HepG2 (cell line): ENCODE data around the gene LBX1. TPM values are rescaled to one million over a fixed set of nuclear protein-coding genes. Genes with fewer than 3 reads are reported as not detected.

Source experiments
- DPF2 ChIP-seq: sonication (generic); formaldehyde crosslinking; IDR thresholded peaks from 2 replicates; pipeline ENCODE4 v1.4.0; 2020; ENCODE audit warnings: mild to moderate bottlenecking, low read depth, missing genetic modification reagents, borderline replicate concordance
- GABPB1 ChIP-seq: IDR thresholded peaks from 2 replicates; pipeline ENCODE4 v1.6.1; 2016; ENCODE audit warnings: mild to moderate bottlenecking, missing genetic modification reagents, moderate library complexity, missing compliant biosample characterization
- KDM2A ChIP-seq: sonication (generic); formaldehyde crosslinking; IDR thresholded peaks from 2 replicates; pipeline ENCODE4 v1.4.0; 2020; ENCODE audit warnings: low read depth, missing genetic modification reagents, borderline replicate concordance
- MAZ ChIP-seq, 2 experiments: sonication (generic) in 1 of 2; formaldehyde crosslinking in 1 of 2; IDR thresholded peaks; 2 replicates each; pipeline versions ENCODE4 v1.5.0 to v1.6.1; 2012 to 2020; ENCODE audit warnings: low read depth in 2 of 2, mild to moderate bottlenecking in 2 of 2, borderline replicate concordance in 1 of 2, improper control_type of control experiment in 1 of 2, low read length in 1 of 2, missing genetic modification reagents in 1 of 2, moderate library complexity in 1 of 2
- STAG1 ChIP-seq: sonication (generic); formaldehyde crosslinking; IDR thresholded peaks from 2 replicates; pipeline ENCODE4 v1.4.0; 2020; ENCODE audit warnings: missing genetic modification reagents
- TCF12 ChIP-seq, 2 experiments: fragments of 450-650 bp in 1 of 2; sonication (generic) in 1 of 2; formaldehyde crosslinking in 1 of 2; IDR thresholded peaks; 2 replicates each; pipeline versions ENCODE4 v1.6.1 to v1.8.0; 2017 to 2022; ENCODE audit warnings: antibody characterized with exemption in 1 of 2, mild to moderate bottlenecking in 1 of 2, missing genetic modification reagents in 1 of 2, moderate library complexity in 1 of 2
- THAP11 ChIP-seq: IDR thresholded peaks from 2 replicates; pipeline ENCODE4 v1.6.1; 2016; ENCODE audit warnings: missing biosample characterization, missing genetic modification reagents
- XRCC5 ChIP-seq: fragments of 200-400 bp; formaldehyde crosslinking; optimal IDR thresholded peaks from 2 replicates; pipeline ENCODE3; 2017; ENCODE audit warnings: mild to moderate bottlenecking, low read length
- ZBTB7A ChIP-seq: sonication (generic); formaldehyde crosslinking; IDR thresholded peaks from 2 replicates; pipeline ENCODE4 v1.8.0; 2022; ENCODE audit warnings: mild to moderate bottlenecking, missing genetic modification reagents
- ZBTB7B ChIP-seq: sonication (generic); formaldehyde crosslinking; IDR thresholded peaks from 2 replicates; pipeline ENCODE4 v1.4.0; 2020; ENCODE audit warnings: missing genetic modification reagents
- ZFP90 ChIP-seq: sonication (generic); formaldehyde crosslinking; IDR thresholded peaks from 2 replicates; pipeline ENCODE4 v1.8.0; 2022; ENCODE audit warnings: missing genetic modification reagents, mild to moderate bottlenecking, inconsistent platforms, borderline replicate concordance
- ZNF772 ChIP-seq: sonication (generic); formaldehyde crosslinking; IDR thresholded peaks from 2 replicates; pipeline ENCODE4 v1.5.0; 2020; ENCODE audit warnings: mild to moderate bottlenecking, missing genetic modification reagents
- ZNF788 ChIP-seq: sonication (generic); formaldehyde crosslinking; IDR thresholded peaks from 2 replicates; pipeline ENCODE4 v1.5.0; 2020; ENCODE audit warnings: mild to moderate bottlenecking, missing genetic modification reagents, borderline replicate concordance
- ZNF891 ChIP-seq: sonication (generic); formaldehyde crosslinking; IDR thresholded peaks from 2 replicates; pipeline ENCODE4 v1.5.0; 2020; ENCODE audit warnings: mild to moderate bottlenecking, missing genetic modification reagents
- polyA plus RNA-seq, 8 experiments: library from polyadenylated mRNA; depleted of rRNA in 3 of 8; stranded (reverse) in 7 of 8; unstranded in 1 of 8; fragments of >200 nt; fragmentation: Illumina TruSeq in 4 of 8; extraction: Trizol in 4 of 8; gene quantifications; 2 replicates each; pipeline versions ENCODE4 v1.2.1 to v1.2.3, GENCODE V29; 2011 to 2016; ENCODE audit warnings: low read depth in 4 of 8, missing spikeins in 1 of 8, mixed read lengths in 1 of 8; ENCODE audit not compliant: insufficient read depth in 1 of 8
- total RNA-seq, 5 experiments: library from RNA; depleted of rRNA; stranded (reverse); fragments of >200 nt; fragmentation: Illumina TruSeq; extraction: Trizol; gene quantifications; 2 replicates each; pipeline ENCODE4 v1.2.3, GENCODE V29; 2016; ENCODE audit warnings: low read depth in 1 of 5
- TF ChIP-seq, protein P1 (sequence below): sonication (generic); formaldehyde crosslinking; IDR thresholded peaks from 2 replicates; pipeline ENCODE4 v1.5.0; 2020; ENCODE audit warnings: mild to moderate bottlenecking, missing genetic modification reagents, moderate library complexity
- TF ChIP-seq, protein P2 (sequence below): sonication (generic); formaldehyde crosslinking; IDR thresholded peaks from 2 replicates; pipeline ENCODE4 v1.4.0; 2020; ENCODE audit warnings: missing genetic modification reagents
- TF ChIP-seq, protein P3 (sequence below): sonication (generic); formaldehyde crosslinking; IDR thresholded peaks from 2 replicates; pipeline ENCODE4 v1.5.1; 2020; ENCODE audit warnings: mild to moderate bottlenecking, missing genetic modification reagents, moderate library complexity
- TF ChIP-seq, protein P4 (sequence below): IDR thresholded peaks from 2 replicates; pipeline ENCODE4 v1.6.1; 2018; ENCODE audit warnings: missing genetic modification reagents, mild to moderate bottlenecking, missing compliant biosample characterization

Gene LBX1
- total and polyA plus RNA-seq, 2 of the 13 experiments (the other 11 are each of a cell fraction or from before 2014, with no cell fraction given), result not detected

DNA sequence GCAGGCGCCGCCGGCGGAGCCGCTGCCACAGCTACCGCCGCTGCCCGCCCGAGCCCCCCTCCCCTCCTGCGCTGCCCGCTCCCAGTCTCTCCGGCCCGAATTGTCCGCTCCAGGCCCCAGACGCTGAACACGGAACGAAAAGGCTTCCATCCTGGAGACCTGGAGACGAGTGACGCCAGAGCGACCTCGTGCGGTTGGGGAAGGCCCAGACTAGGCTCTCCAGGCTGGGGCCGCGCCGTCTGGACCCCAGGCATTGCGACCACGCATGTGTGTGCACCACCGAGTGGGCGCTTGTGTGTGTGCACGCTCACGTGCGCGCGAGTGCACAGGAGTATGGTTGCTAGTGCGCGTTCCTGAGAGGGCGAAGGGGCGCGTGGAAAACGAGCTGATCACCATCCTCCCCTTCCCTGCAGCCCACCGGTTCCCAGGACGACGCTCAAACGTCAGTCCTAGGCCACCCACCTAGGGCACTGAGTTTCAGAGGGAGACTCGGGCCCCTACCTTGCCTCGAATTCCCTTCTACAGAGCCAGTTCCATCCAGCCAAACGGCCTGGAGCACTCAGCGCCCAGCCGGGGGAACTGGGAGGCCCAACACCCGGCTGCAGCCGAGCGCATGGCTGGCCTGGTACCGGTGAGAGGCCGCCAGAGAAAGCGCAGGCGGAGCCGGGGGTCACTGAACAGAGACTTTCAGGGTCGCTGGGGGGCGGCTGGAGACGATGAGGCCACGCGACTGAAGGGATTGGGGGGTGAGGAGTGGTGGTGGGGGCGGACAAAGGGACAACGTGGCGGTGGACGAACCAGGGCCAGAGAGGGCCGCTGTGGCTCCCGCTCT is 11.6 kb downstream of the LBX1 start (continued):
- no peak for TF ChIP-seq TCF12 (IDR thresholded peaks at IDR 0.05)
- no peak for TF ChIP-seq TCF12 (CRISPR knock-in tag; IDR thresholded peaks at IDR 0.05)
- TF ChIP-seq ZFP90, result no peak
- TF ChIP-seq, protein P1, sequence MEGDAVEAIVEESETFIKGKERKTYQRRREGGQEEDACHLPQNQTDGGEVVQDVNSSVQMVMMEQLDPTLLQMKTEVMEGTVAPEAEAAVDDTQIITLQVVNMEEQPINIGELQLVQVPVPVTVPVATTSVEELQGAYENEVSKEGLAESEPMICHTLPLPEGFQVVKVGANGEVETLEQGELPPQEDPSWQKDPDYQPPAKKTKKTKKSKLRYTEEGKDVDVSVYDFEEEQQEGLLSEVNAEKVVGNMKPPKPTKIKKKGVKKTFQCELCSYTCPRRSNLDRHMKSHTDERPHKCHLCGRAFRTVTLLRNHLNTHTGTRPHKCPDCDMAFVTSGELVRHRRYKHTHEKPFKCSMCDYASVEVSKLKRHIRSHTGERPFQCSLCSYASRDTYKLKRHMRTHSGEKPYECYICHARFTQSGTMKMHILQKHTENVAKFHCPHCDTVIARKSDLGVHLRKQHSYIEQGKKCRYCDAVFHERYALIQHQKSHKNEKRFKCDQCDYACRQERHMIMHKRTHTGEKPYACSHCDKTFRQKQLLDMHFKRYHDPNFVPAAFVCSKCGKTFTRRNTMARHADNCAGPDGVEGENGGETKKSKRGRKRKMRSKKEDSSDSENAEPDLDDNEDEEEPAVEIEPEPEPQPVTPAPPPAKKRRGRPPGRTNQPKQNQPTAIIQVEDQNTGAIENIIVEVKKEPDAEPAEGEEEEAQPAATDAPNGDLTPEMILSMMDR (CRISPR knock-in tag), result peak; percentile 83
- TF ChIP-seq ZNF772 (CRISPR knock-in tag), result peak; percentile 34; the same call in 1 of the 2 replicates
- 0 out of 2 replicates have a peak, but pooled peaks have one; percentile 28 for TF ChIP-seq ZBTB7A (CRISPR knock-in tag)
- TF ChIP-seq, protein P2, sequence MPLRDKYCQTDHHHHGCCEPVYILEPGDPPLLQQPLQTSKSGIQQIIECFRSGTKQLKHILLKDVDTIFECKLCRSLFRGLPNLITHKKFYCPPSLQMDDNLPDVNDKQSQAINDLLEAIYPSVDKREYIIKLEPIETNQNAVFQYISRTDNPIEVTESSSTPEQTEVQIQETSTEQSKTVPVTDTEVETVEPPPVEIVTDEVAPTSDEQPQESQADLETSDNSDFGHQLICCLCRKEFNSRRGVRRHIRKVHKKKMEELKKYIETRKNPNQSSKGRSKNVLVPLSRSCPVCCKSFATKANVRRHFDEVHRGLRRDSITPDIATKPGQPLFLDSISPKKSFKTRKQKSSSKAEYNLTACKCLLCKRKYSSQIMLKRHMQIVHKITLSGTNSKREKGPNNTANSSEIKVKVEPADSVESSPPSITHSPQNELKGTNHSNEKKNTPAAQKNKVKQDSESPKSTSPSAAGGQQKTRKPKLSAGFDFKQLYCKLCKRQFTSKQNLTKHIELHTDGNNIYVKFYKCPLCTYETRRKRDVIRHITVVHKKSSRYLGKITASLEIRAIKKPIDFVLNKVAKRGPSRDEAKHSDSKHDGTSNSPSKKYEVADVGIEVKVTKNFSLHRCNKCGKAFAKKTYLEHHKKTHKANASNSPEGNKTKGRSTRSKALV, result peak; percentile 94
- peak; percentile 39; the same call in 1 of the 2 replicates for TF ChIP-seq ZBTB7B (CRISPR knock-in tag)
- TF ChIP-seq, protein P3, sequence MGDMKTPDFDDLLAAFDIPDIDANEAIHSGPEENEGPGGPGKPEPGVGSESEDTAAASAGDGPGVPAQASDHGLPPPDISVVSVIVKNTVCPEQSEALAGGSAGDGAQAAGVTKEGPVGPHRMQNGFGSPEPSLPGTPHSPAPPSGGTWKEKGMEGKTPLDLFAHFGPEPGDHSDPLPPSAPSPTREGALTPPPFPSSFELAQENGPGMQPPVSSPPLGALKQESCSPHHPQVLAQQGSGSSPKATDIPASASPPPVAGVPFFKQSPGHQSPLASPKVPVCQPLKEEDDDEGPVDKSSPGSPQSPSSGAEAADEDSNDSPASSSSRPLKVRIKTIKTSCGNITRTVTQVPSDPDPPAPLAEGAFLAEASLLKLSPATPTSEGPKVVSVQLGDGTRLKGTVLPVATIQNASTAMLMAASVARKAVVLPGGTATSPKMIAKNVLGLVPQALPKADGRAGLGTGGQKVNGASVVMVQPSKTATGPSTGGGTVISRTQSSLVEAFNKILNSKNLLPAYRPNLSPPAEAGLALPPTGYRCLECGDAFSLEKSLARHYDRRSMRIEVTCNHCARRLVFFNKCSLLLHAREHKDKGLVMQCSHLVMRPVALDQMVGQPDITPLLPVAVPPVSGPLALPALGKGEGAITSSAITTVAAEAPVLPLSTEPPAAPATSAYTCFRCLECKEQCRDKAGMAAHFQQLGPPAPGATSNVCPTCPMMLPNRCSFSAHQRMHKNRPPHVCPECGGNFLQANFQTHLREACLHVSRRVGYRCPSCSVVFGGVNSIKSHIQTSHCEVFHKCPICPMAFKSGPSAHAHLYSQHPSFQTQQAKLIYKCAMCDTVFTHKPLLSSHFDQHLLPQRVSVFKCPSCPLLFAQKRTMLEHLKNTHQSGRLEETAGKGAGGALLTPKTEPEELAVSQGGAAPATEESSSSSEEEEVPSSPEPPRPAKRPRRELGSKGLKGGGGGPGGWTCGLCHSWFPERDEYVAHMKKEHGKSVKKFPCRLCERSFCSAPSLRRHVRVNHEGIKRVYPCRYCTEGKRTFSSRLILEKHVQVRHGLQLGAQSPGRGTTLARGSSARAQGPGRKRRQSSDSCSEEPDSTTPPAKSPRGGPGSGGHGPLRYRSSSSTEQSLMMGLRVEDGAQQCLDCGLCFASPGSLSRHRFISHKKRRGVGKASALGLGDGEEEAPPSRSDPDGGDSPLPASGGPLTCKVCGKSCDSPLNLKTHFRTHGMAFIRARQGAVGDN, result peak; percentile 63
- TF ChIP-seq, protein P4, sequence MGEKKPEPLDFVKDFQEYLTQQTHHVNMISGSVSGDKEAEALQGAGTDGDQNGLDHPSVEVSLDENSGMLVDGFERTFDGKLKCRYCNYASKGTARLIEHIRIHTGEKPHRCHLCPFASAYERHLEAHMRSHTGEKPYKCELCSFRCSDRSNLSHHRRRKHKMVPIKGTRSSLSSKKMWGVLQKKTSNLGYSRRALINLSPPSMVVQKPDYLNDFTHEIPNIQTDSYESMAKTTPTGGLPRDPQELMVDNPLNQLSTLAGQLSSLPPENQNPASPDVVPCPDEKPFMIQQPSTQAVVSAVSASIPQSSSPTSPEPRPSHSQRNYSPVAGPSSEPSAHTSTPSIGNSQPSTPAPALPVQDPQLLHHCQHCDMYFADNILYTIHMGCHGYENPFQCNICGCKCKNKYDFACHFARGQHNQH (CRISPR knock-in tag), result 0 out of 2 replicates have a peak, but pooled peaks have one; percentile 33
- no peak for TF ChIP-seq DPF2 (CRISPR knock-in tag)
- TF ChIP-seq ZNF891, result peak; percentile 71
- peak; percentile 33; the same call in 1 of the 2 replicates for TF ChIP-seq GABPB1
- TF ChIP-seq KDM2A (CRISPR knock-in tag), result peak; percentile 57; the same call in 1 of the 2 replicates
- 0 out of 2 replicates have a peak, but pooled peaks have one; percentile 50 for TF ChIP-seq ZNF788 (CRISPR knock-in tag)
- no peak for TF ChIP-seq MAZ (IDR thresholded peaks at IDR 0.05; ENCODE audit: borderline replicate concordance, low read depth, low read length)
- 0 out of 2 replicates have a peak, but pooled peaks have one; percentile 22 for TF ChIP-seq MAZ (CRISPR knock-in tag; IDR thresholded peaks at IDR 0.05; ENCODE audit: low read depth)
- peak; percentile 84 for TF ChIP-seq XRCC5
- TF ChIP-seq THAP11 (CRISPR knock-in tag), result 0 out of 2 replicates have a peak, but pooled peaks have one; percentile 16
- 0 out of 2 replicates have a peak, but pooled peaks have one; percentile 13 for TF ChIP-seq STAG1 (CRISPR knock-in tag)
